ENCODE measurements around the gene SLC25A15.

SLC25A15 gene

GRCh38 chr13:40792284-40793051 lies 3.1 kb downstream of the SLC25A15 start:
- no peak overlapping the region for H3K4me3 ChIP-seq (replicated peaks; ENCODE audit: low read depth, low read length)
- no peak for DNase-seq (ENCODE audit: low read depth)
- TF ChIP-seq CTCF (IDR thresholded peaks at IDR 0.05; ENCODE audit: low read length, missing control alignments) = no peak

GRCh38 chr13:40793339-40793738 lies 3.9 kb downstream of the SLC25A15 start:
- no peak overlapping the region for H3K4me3 ChIP-seq (replicated peaks; ENCODE audit: low read depth, low read length)
- TF ChIP-seq CTCF (IDR thresholded peaks at IDR 0.05; ENCODE audit: low read length, missing control alignments) = no peak

DNA sequence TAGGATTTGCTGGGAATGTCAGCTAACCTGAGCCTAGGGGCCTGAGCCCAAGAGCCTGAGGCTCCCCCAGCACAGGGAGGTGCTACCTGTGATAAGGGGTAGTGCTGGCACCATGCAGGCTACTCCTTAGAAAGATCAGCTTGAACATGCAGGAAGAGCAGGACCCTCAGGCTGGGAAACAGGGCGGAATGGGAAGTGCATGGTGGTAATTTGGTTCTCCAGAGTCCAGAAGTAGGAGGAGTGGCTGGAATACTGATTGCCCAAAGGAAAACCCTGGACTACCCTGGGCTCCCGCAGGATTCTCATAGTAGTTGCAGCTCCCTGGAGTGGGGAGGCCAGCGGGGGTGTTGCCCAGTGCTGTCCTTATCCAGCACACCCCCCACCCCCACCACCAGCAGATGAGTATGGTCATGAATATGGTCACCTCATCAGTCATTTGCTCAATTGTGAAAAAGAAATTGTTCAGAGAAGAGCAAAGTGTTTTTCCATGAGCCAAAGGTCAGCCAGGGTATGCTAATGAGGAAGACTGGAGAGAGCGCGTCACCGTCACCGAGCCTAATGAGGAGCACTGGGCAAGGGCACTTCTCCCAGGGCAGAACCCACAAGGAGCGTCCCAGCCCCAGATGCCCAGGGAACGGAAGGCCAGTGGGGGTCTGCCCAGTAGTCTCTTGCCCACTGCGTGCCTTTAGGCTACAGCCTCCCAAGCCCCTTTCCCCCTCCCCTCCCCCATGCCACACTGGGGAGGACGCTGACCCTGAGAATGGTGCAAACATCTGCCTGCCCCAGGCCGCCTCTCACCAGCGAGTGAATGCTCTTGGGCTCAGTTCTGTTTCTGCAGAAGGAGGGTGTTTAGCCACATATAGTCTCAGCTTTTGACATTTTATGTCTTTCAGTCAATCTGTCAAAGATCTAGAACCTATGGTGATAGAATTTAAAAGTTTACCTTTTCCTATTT lies 5.3 kb downstream of the SLC25A15 start:
- DNase-seq (ENCODE audit: low read depth) = no peak
- TF ChIP-seq CTCF (IDR thresholded peaks at IDR 0.05; ENCODE audit: low read length, missing control alignments) = no peak
- H3K4me3 ChIP-seq (replicated peaks; ENCODE audit: low read depth, low read length) = no peak overlapping the region

More at GRCh38 chr13:40793339-40793738, 3.9 kb downstream of the SLC25A15 start:
- DNase-seq (ENCODE audit: low read depth) = no peak

- no peak for DNase-seq (ENCODE audit: low read depth)
- H3K4me3 ChIP-seq (replicated peaks; ENCODE audit: low read depth, low read length) = no peak overlapping the region
- TF ChIP-seq CTCF (IDR thresholded peaks at IDR 0.05; ENCODE audit: low read length, missing control alignments) = no peak
These were observed 7.2 kb downstream of the SLC25A15 start for GRCh38 chr13:40796649-40797048.

DNA sequence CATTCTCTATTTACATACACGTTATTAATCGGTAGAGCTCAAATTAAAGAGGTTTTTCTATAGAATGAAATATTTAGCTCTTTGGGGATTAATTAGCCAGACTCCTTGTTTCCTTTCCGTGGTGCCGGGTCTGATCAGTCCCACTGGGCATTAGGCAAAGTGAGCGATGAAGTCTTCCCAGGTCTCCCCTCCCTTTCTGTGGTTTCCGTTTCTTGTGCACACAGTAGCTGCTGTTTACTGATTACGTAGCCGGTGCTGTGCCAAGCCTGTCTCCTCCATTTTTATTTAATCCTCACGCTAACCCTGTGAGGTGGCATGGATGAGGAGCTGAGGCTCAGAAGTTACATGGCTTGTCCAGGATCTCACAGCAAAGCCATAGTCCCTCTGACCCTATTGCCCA lies 9.0 kb downstream of the SLC25A15 start:
- no peak for TF ChIP-seq CTCF (IDR thresholded peaks at IDR 0.05; ENCODE audit: low read length, missing control alignments)
- no peak for DNase-seq (ENCODE audit: low read depth)
- no peak overlapping the region for H3K4me3 ChIP-seq (replicated peaks; ENCODE audit: low read depth, low read length)

DNA sequence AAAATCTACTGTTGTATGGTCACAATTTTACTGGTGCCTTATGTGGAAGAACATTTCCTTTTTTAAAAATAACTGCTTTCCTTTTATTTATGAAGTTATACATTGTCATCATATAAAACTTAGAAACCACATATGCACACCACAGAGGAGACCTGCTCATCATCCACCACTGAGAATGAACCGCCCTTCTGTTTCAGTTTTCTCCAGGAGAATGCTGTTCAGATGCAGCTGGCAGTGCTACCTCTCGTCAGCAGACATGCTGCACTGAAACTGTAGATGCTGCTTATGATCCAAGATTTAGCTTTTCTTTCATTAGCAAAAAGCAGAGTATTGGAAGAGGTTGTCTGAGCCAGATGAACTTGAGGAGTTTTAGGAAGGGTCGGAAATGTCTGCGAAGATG lies 10.1 kb downstream of the SLC25A15 start:
- no peak for DNase-seq (ENCODE audit: low read depth)
- TF ChIP-seq CTCF (IDR thresholded peaks at IDR 0.05; ENCODE audit: low read length, missing control alignments) = no peak
- H3K4me3 ChIP-seq (replicated peaks; ENCODE audit: low read depth, low read length) = no peak overlapping the region
